PC-3 (cell line): ENCODE results near the gene RGS11.

Experiments used
- EZH2 ChIP-seq: fragments of 300-600 bp; sonication (generic); IDR thresholded peaks from one replicate; pipeline ENCODE4 v1.6.1; 2017; ENCODE audit warnings: antibody characterized with exemption, mild to moderate bottlenecking, low read length; ENCODE audit not compliant: unreplicated experiment
- EZH2phosphoT487 ChIP-seq: fragments of 300-600 bp; sonication (generic); IDR thresholded peaks from 2 replicates; pipeline ENCODE4 v1.6.1; 2018; ENCODE audit warnings: mild to moderate bottlenecking, antibody characterized with exemption, low read length, borderline replicate concordance
- TF ChIP-seq, protein P1 (sequence below): fragments of 300-600 bp; sonication (generic); conservative IDR thresholded peaks from 2 replicates; pipeline ENCODE4 v1.5.1; 2017; ENCODE audit warnings: antibody characterized with exemption, low read depth, mild to moderate bottlenecking, low read length

DNA sequence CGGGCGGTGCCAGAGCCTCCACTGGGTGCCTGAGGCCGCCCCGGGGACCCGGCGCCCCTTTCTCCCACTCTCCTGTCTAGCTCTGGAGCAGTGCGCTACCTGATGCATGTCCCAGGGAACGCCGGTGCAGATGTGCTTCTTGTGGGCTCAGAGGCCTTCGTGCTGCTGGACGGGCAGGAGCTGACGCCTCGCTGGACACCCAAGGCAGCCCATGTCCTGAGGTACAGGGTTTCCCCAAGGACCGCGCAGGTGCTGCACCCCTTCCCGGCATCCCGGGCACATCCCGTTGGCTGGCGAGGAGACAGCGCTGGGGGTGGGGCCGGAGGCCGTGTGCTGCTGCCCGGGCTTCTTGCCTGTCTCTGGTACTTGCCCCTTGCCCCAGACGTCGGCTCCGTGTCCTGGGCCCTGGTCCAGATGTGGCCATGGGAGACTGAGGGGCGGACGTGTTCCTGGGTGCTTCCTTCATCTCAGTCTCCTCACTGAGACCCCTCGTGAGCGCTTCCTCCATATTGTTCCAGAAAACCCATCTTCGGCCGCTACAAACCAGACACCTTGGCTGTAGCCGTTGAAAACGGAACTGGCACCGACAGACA is 12.5 kb downstream of the RGS11 start:
- TF ChIP-seq EZH2, result no peak
- TF ChIP-seq, protein P1, sequence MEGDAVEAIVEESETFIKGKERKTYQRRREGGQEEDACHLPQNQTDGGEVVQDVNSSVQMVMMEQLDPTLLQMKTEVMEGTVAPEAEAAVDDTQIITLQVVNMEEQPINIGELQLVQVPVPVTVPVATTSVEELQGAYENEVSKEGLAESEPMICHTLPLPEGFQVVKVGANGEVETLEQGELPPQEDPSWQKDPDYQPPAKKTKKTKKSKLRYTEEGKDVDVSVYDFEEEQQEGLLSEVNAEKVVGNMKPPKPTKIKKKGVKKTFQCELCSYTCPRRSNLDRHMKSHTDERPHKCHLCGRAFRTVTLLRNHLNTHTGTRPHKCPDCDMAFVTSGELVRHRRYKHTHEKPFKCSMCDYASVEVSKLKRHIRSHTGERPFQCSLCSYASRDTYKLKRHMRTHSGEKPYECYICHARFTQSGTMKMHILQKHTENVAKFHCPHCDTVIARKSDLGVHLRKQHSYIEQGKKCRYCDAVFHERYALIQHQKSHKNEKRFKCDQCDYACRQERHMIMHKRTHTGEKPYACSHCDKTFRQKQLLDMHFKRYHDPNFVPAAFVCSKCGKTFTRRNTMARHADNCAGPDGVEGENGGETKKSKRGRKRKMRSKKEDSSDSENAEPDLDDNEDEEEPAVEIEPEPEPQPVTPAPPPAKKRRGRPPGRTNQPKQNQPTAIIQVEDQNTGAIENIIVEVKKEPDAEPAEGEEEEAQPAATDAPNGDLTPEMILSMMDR, result no peak
- no peak for TF ChIP-seq EZH2phosphoT487
